HT1080 (cell line): ENCODE data around the gene KRTAP2-4. TPM values are rescaled to one million over a fixed set of nuclear protein-coding genes. Genes with fewer than 3 reads are reported as not detected.
A peak's percentile ranks its signal among the peaks of the same experiment; 100 is the strongest.
"Not testable (repeated sequence)": the region's sequence is repeated elsewhere in the genome, so short reads cannot be mapped to it uniquely, and the experiment has no call there.

Experiments
- DNase-seq: peaks from one replicate; pipeline ENCODE4 v3.0.0-alpha.2; 2015; ENCODE audit warnings: low read depth
- polyA plus RNA-seq, 2 experiments: library from polyadenylated mRNA; depleted of rRNA; stranded (reverse); fragments of >200 nt; gene quantifications; 2 replicates each; pipeline ENCODE4 v1.2.3, GENCODE V29; 2015
- total RNA-seq: library from RNA; depleted of rRNA; stranded (reverse); fragments of >200 nt; shearing (Covaris generic); gene quantifications from 2 replicates; pipeline ENCODE4 v1.2.3, GENCODE V29; 2014; rRNA removed

Gene KRTAP2-4
- total RNA-seq = not detected in 2 replicates
- not detected in 2 replicates for polyA plus RNA-seq (2015; cell fraction: cytosol; rRNA removed)
- polyA plus RNA-seq (2015; cell fraction: nucleus; rRNA removed) = not detected in 2 replicates

- peak; percentile 95 for DNase-seq
Measured at GRCh38 chr17:41065829-41066624, at the start of gene KRTAP2-4. Gene KRTAP2-4 (minus strand): TSS chr17:41065879. CDS start chr17:41065845, 34 bp downstream.

GRCh38 chr17:41111151-41111885, 45.6 kb upstream of the KRTAP2-4 start:
- DNase-seq = no peak

GRCh38 chr17:41108728-41109386, 43.2 kb upstream of the KRTAP2-4 start:
- not testable (repeated sequence) for DNase-seq

- peak; percentile 55 for DNase-seq
Measured at GRCh38 chr17:41107941-41108450, 42.3 kb upstream of the KRTAP2-4 start.

- DNase-seq = not testable (repeated sequence)
Measured at GRCh38 chr17:41105347-41105746, 39.7 kb upstream of the KRTAP2-4 start, which contains the start of gene KRTAP4-9. Gene KRTAP4-9 (plus strand): TSS chr17:41105389. CDS start chr17:41105389, 0 bp downstream.

- not testable (repeated sequence) for DNase-seq
Measured at GRCh38 chr17:41104386-41105038, 38.8 kb upstream of the KRTAP2-4 start.

- DNase-seq = no peak
Measured at GRCh38 chr17:41103896-41104295, 38.2 kb upstream of the KRTAP2-4 start.

GRCh38 chr17:41101586-41102259, 36.0 kb upstream of the KRTAP2-4 start, which contains the start of gene KRTAP4-16:
Gene KRTAP4-16 (minus strand): TSS chr17:41102209. CDS start chr17:41102209, 0 bp downstream.
- peak; percentile 80 for DNase-seq

GRCh38 chr17:41099682-41100480, 34.2 kb upstream of the KRTAP2-4 start:
- DNase-seq = peak; percentile 87

GRCh38 chr17:41098481-41098880, 32.8 kb upstream of the KRTAP2-4 start:
- DNase-seq = peak; percentile 32

- no peak for DNase-seq
Measured at GRCh38 chr17:41098042-41098441, 32.4 kb upstream of the KRTAP2-4 start, which contains the start of gene KRTAP4-8. Gene KRTAP4-8 (minus strand): TSS chr17:41098142. CDS start chr17:41098084, 58 bp downstream.

GRCh38 chr17:41096055-41096454, 30.4 kb upstream of the KRTAP2-4 start:
- no peak for DNase-seq

- DNase-seq = not testable (repeated sequence)
Measured at GRCh38 chr17:41088760-41089352, 23.2 kb upstream of the KRTAP2-4 start.

GRCh38 chr17:41084100-41084856, 18.6 kb upstream of the KRTAP2-4 start, which contains the start of gene KRTAP4-7:
Gene KRTAP4-7 (plus strand): TSS chr17:41084150. CDS start chr17:41084207, 57 bp downstream.
- DNase-seq = not testable (repeated sequence)

GRCh38 chr17:41083427-41083826, 17.7 kb upstream of the KRTAP2-4 start:
- DNase-seq = peak; percentile 82

GRCh38 chr17:41082626-41083025, 16.9 kb upstream of the KRTAP2-4 start:
- peak; percentile 44 for DNase-seq

GRCh38 chr17:41076788-41077187, 11.1 kb upstream of the KRTAP2-4 start:
- DNase-seq = no peak

- no peak for DNase-seq
Measured at GRCh38 chr17:41073676-41074075, 8.0 kb upstream of the KRTAP2-4 start.
